ENCODE data around the gene IL21R.

IL21R gene

GRCh38 chr16:27500801-27501200, 98.8 kb downstream of the IL21R start:
- H3K4me1 ChIP-seq = no peaks in the 10 kb centered on the region
- in situ Hi-C loops (cut with MboI; ENCODE audit: low sequenced_read_pairs) = no loop called here
- peaks cover 77% of the 10 kb centered on the region for H3K36me3 ChIP-seq (replicated peaks)
- H3K4me3 ChIP-seq = no peak overlapping the region
- no peaks in the 10 kb centered on the region for H3K9me3 ChIP-seq
- H3K27me3 ChIP-seq (ENCODE audit: low read depth) = no peaks in the 10 kb centered on the region
- no peak for DNase-seq (ENCODE audit: low spot score in 2 of 2)

Data from HAP-1 (cell line).